Karpas-422 (cell line): ENCODE results near the gene TMEM35B. TPM values are rescaled to one million over a fixed set of nuclear protein-coding genes. Genes with fewer than 3 reads are reported as not detected.
"Not testable (repeated sequence)": the region's sequence is repeated elsewhere in the genome, so short reads cannot be mapped to it uniquely, and the experiment has no call there.

Source experiments
- DNase-seq: peaks from one replicate; pipeline ENCODE4 v3.0.0-alpha.2; 2015
- H2AFZ ChIP-seq: fragments of 200-600 bp; sonication (generic); 2 replicates; pipeline ENCODE4 v1.6.1; 2014; ENCODE audit warnings: antibody characterized with exemption, low read length, mixed read lengths
- H3K27ac ChIP-seq: fragments of 200-600 bp; sonication (generic); 2 replicates; pipeline ENCODE4 v1.5.1; 2014; ENCODE audit warnings: mild to moderate bottlenecking, low read length, moderate library complexity
- H3K27me3 ChIP-seq: fragments of 200-600 bp; sonication (generic); 2 replicates; pipeline ENCODE4 v1.6.1; 2014; ENCODE audit warnings: low read length, mixed read lengths
- H3K36me3 ChIP-seq: fragments of 200-600 bp; sonication (generic); 2 replicates; pipeline ENCODE4 v1.6.1; 2014; ENCODE audit warnings: low read length, mixed read lengths; ENCODE audit not compliant: insufficient read depth
- H3K4me1 ChIP-seq: fragments of 200-600 bp; sonication (generic); 2 replicates; pipeline ENCODE4 v1.6.1; 2014; ENCODE audit warnings: mild to moderate bottlenecking, low read length, mixed read lengths
- H3K4me2 ChIP-seq: fragments of 200-600 bp; sonication (generic); 2 replicates; pipeline ENCODE4 v1.6.1; 2014; ENCODE audit warnings: low read length, low read depth, mild to moderate bottlenecking; ENCODE audit not compliant: poor library complexity, severe bottlenecking
- H3K4me3 ChIP-seq: fragments of 200-600 bp; sonication (generic); 2 replicates; pipeline ENCODE4 v1.5.1; 2014; ENCODE audit warnings: mild to moderate bottlenecking, antibody characterized with exemption, low read length, mixed read lengths
- H3K79me2 ChIP-seq: fragments of 200-600 bp; sonication (generic); 2 replicates; pipeline ENCODE4 v1.6.1; 2014; ENCODE audit warnings: mild to moderate bottlenecking, low read length, mixed read lengths
- H3K9ac ChIP-seq: fragments of 200-600 bp; sonication (generic); 2 replicates; pipeline ENCODE4 v1.6.0; 2014; ENCODE audit warnings: low read length
- H3K9me2 ChIP-seq: fragments of 200-600 bp; sonication (generic), shearing (Covaris generic); replicated peaks from 2 replicates; pipeline ENCODE4 v1.6.0; 2014; ENCODE audit warnings: mild to moderate bottlenecking, low read length, moderate library complexity; ENCODE audit not compliant: insufficient read depth
- H3K9me3 ChIP-seq: fragments of 300-700, 200-600 bp; sonication (generic); 2 replicates; pipeline ENCODE4 v1.6.1; 2014; ENCODE audit warnings: low read length, mixed read lengths
- H4K20me1 ChIP-seq: fragments of 200-600 bp; sonication (generic); 2 replicates; pipeline ENCODE4 v1.6.1; 2014; ENCODE audit warnings: mild to moderate bottlenecking, antibody characterized with exemption, low read length, low read depth; ENCODE audit not compliant: insufficient read depth
- total RNA-seq: library from RNA; depleted of rRNA; stranded (reverse); fragments of >200 nt; shearing (Covaris generic); gene quantifications from 2 replicates; pipeline ENCODE4 v1.2.3, GENCODE V29; 2014; ENCODE audit warnings: low replicate concordance

TMEM35B gene
- total RNA-seq, 1 experiment from 2014 or later: 66.5 TPM

- no peak overlapping the region for H3K4me2 ChIP-seq
- no peaks in the 10 kb centered on the region for H3K27me3 ChIP-seq
- no peaks in the 10 kb centered on the region for H3K79me2 ChIP-seq
- no peak overlapping the region for H3K9ac ChIP-seq
- DNase-seq: no peak
- H3K36me3 ChIP-seq: peaks cover 39% of the 10 kb centered on the region; the same call in 1 of the 2 replicates
- H3K4me1 ChIP-seq: no peaks in the 10 kb centered on the region; the same call in 1 of the 2 replicates
- no peak overlapping the region for H2AFZ ChIP-seq
- no peaks in the 10 kb centered on the region for H3K9me3 ChIP-seq
- no peaks in the 10 kb centered on the region for H4K20me1 ChIP-seq
- no peak overlapping the region for H3K27ac ChIP-seq
- no peaks in the 10 kb centered on the region for H3K9me2 ChIP-seq
- H3K4me3 ChIP-seq: no peak overlapping the region
These were observed 20.6 kb upstream of the TMEM35B start for GRCh38 chr1:35005711-35006110.

GRCh38 chr1:35001743-35002142 is 16.6 kb upstream of the TMEM35B start:
- H3K9me3 ChIP-seq: no peaks in the 10 kb centered on the region
- H4K20me1 ChIP-seq: no peaks in the 10 kb centered on the region
- no peak overlapping the region for H3K4me3 ChIP-seq
- H3K79me2 ChIP-seq: no peaks in the 10 kb centered on the region
- H3K36me3 ChIP-seq: peaks cover 32% of the 10 kb centered on the region; the same call in 1 of the 2 replicates
- no peak for DNase-seq
- H3K4me2 ChIP-seq: no peak overlapping the region
- no peak overlapping the region for H2AFZ ChIP-seq
- H3K4me1 ChIP-seq: no peaks in the 10 kb centered on the region; the same call in 1 of the 2 replicates
- H3K9ac ChIP-seq: no peak overlapping the region
- no peak overlapping the region for H3K27ac ChIP-seq
- H3K9me2 ChIP-seq: no peaks in the 10 kb centered on the region
- no peaks in the 10 kb centered on the region for H3K27me3 ChIP-seq

GRCh38 chr1:34994878-34995277 is 9.7 kb upstream of the TMEM35B start:
- Histone ChIP-seq H3K27ac (no peak overlapping the region), H3K9me3 (no peaks in the 10 kb centered on the region), H3K4me2 (no peak overlapping the region), H3K9me2 (no peaks in the 10 kb centered on the region), H3K27me3 (no peaks in the 10 kb centered on the region), H2AFZ (no peak overlapping the region), H3K4me1 (no peaks in the 10 kb centered on the region), H3K9ac (no peak overlapping the region), H4K20me1 (no peaks in the 10 kb centered on the region), H3K79me2 (0 out of 2 replicates have a peak, but pooled peaks cover 3% of the 10 kb centered on the region), H3K36me3 (peaks cover 16% of the 10 kb centered on the region; the same call in 1 of the 2 replicates), H3K4me3 (no peak overlapping the region)
- DNase-seq: no peak

GRCh38 chr1:34988581-34988980 is 3.4 kb upstream of the TMEM35B start:
- Histone ChIP-seq H2AFZ (no peak overlapping the region), H4K20me1 (no peaks in the 10 kb centered on the region), H3K79me2 (peaks cover 25% of the 10 kb centered on the region), H3K9ac (no peak overlapping the region), H3K4me3 (no peak overlapping the region), H3K27me3 (no peaks in the 10 kb centered on the region), H3K36me3 (peaks cover 14% of the 10 kb centered on the region; the same call in 1 of the 2 replicates), H3K9me3 (no peaks in the 10 kb centered on the region), H3K9me2 (no peaks in the 10 kb centered on the region), H3K27ac (no peak overlapping the region), H3K4me2 (no peak overlapping the region), H3K4me1 (peaks cover 20% of the 10 kb centered on the region)
- no peak for DNase-seq

- no peak for DNase-seq
- Histone ChIP-seq H3K4me3 (no peak overlapping the region), H3K27me3 (no peaks in the 10 kb centered on the region), H3K79me2 (peaks cover 26% of the 10 kb centered on the region), H3K27ac (no peak overlapping the region), H3K9ac (no peak overlapping the region), H3K36me3 (peaks cover 14% of the 10 kb centered on the region; the same call in 1 of the 2 replicates), H3K4me1 (peaks cover 24% of the 10 kb centered on the region), H4K20me1 (no peaks in the 10 kb centered on the region), H3K9me3 (no peaks in the 10 kb centered on the region), H3K9me2 (no peaks in the 10 kb centered on the region), H3K4me2 (no peak overlapping the region), H2AFZ (no peak overlapping the region)
These were observed 3.0 kb upstream of the TMEM35B start for GRCh38 chr1:34988147-34988546.

- H3K27me3 ChIP-seq: no peaks in the 10 kb centered on the region
- no peak for DNase-seq
- no peaks in the 10 kb centered on the region for H3K9me3 ChIP-seq
- H2AFZ ChIP-seq: no peak overlapping the region
- no peaks in the 10 kb centered on the region for H4K20me1 ChIP-seq
- no peak overlapping the region for H3K4me3 ChIP-seq
- H3K9me2 ChIP-seq: no peaks in the 10 kb centered on the region
- peak overlapping the region; percentile 28 for H3K27ac ChIP-seq
- no peak overlapping the region for H3K4me2 ChIP-seq
- peaks cover 26% of the 10 kb centered on the region for H3K79me2 ChIP-seq
- peaks cover 36% of the 10 kb centered on the region for H3K4me1 ChIP-seq
- no peak overlapping the region for H3K9ac ChIP-seq
- peaks cover 16% of the 10 kb centered on the region for H3K36me3 ChIP-seq
These were observed 1.9 kb upstream of the TMEM35B start for GRCh38 chr1:34987018-34987417.

GRCh38 chr1:34985609-34985904 is 410 bp upstream of the TMEM35B start:
- H3K4me2 ChIP-seq: peak overlapping the region; percentile 96
- H3K27me3 ChIP-seq, H4K20me1 ChIP-seq, H3K9me2 ChIP-seq, H3K9me3 ChIP-seq, DNase-seq: not testable (repeated sequence)
- peak overlapping the region; percentile 90 for H3K4me3 ChIP-seq
- peaks cover 50% of the 10 kb centered on the region for H3K4me1 ChIP-seq
- H3K79me2 ChIP-seq: peaks cover 26% of the 10 kb centered on the region
- H3K27ac ChIP-seq: peak overlapping the region; percentile 83
- H3K9ac ChIP-seq: peak overlapping the region; percentile 88
- peaks cover 21% of the 10 kb centered on the region for H3K36me3 ChIP-seq
- peak overlapping the region; percentile 68; the same call in 1 of the 2 replicates for H2AFZ ChIP-seq

GRCh38 chr1:34984435-34984792 is 733 bp downstream of the TMEM35B start:
- no peaks in the 10 kb centered on the region for H3K27me3 ChIP-seq
- H4K20me1 ChIP-seq: no peaks in the 10 kb centered on the region
- no peak overlapping the region for H2AFZ ChIP-seq
- H3K4me1 ChIP-seq: peaks cover 61% of the 10 kb centered on the region
- H3K9me2 ChIP-seq: no peaks in the 10 kb centered on the region
- peaks cover 18% of the 10 kb centered on the region for H3K36me3 ChIP-seq
- peak overlapping the region; percentile 96 for H3K4me2 ChIP-seq
- DNase-seq: peak; percentile 64
- H3K9ac ChIP-seq: peak overlapping the region; percentile 88
- H3K79me2 ChIP-seq: peaks cover 26% of the 10 kb centered on the region
- H3K9me3 ChIP-seq: no peaks in the 10 kb centered on the region
- peak overlapping the region; percentile 83 for H3K27ac ChIP-seq
- peak overlapping the region; percentile 90 for H3K4me3 ChIP-seq
